Lower lobe of right lung (tissue), 2 donors: ENCODE data around the gene ZNF132. TPM values are rescaled to one million over a fixed set of nuclear protein-coding genes. Genes with fewer than 3 reads are reported as not detected.
"Not testable (repeated sequence)": the region's sequence is repeated elsewhere in the genome, so short reads cannot be mapped to it uniquely, and the experiment has no call there.

Experiments
- ATAC-seq, 2 donors: fragments of 200-7000 bp; cut with Tn5 transposase; one replicate each; pipeline ENCODE4 v1.9.1; 2020 to 2022; ENCODE audit warnings: mild to moderate bottlenecking in 2 of 2, moderate library complexity in 2 of 2
- DNase-seq: peaks from one replicate; pipeline ENCODE4 v3.0.0-alpha.2; 2020
- H3K27ac ChIP-seq: fragments of 200-600 bp; one replicate; pipeline ENCODE4 v1.8.0; 2022
- H3K27me3 ChIP-seq: fragments of 200-600 bp; one replicate; pipeline ENCODE4 v1.8.0; 2022; ENCODE audit warnings: low read depth
- H3K36me3 ChIP-seq: fragments of 200-600 bp; one replicate; pipeline ENCODE4 v1.8.0; 2022; ENCODE audit warnings: mild to moderate bottlenecking
- H3K4me1 ChIP-seq: fragments of 200-600 bp; one replicate; pipeline ENCODE4 v1.8.0; 2022
- H3K4me3 ChIP-seq: fragments of 200-600 bp; one replicate; pipeline ENCODE4 v1.8.0; 2022; ENCODE audit warnings: mild to moderate bottlenecking
- H3K9me3 ChIP-seq: fragments of 200-600 bp; one replicate; pipeline ENCODE4 v1.8.0; 2022
- CTCF ChIP-seq: fragments of 200-600 bp; IDR thresholded peaks from one replicate; pipeline ENCODE4 v1.8.0; 2022; ENCODE audit warnings: antibody characterized with exemption, mild to moderate bottlenecking
- intact Hi-C: fragments of 100-400 bp; cut with DNase I; formaldehyde crosslinking; loops from one replicate; pipeline ENCODE4 v1.11.0; 2022
- total RNA-seq: library from RNA; stranded (reverse); fragmentation: NEBNext Ultra II Directional; extraction: Animal tissue kit (Norgen Biotek cat#: 25700); gene quantifications from one replicate; pipeline ENCODE4 v1.2.1, GENCODE V29; 2021
- donor health status: DM: no; HTN: yes; CAD: no; lungs with severe emphysema.

Gene ZNF132
- total RNA-seq, 1 donor from 2014 or later = 7.4 TPM

- Histone ChIP-seq H3K36me3 (peaks cover 43% of the 10 kb centered on the region), H3K27me3 (no peaks in the 10 kb centered on the region), H3K4me1 (peaks cover 19% of the 10 kb centered on the region), H3K9me3 (no peaks in the 10 kb centered on the region), H3K4me3 (peak within 1 kb of the TSS; percentile 86), H3K27ac (peak within 1 kb of the TSS; percentile 86)
- peak; percentile 98 for DNase-seq
- ATAC-seq = peak; percentile 95 to 96
- TF ChIP-seq CTCF = no peak
- intact Hi-C loops = no loop called here
These were observed 36.0 kb upstream of the ZNF132 start, which contains the start of gene ZNF446 for GRCh38 chr19:58475714-58476497. ZNF446 (plus strand) TSS chr19:58476352; CDS start chr19:58477219, 867 bp downstream.

- Histone ChIP-seq H3K27me3 (no peaks in the 10 kb centered on the region), H3K36me3 (peaks cover 43% of the 10 kb centered on the region), H3K4me3 (peak overlapping the region; percentile 86), H3K27ac (peak overlapping the region; percentile 86), H3K9me3 (no peaks in the 10 kb centered on the region), H3K4me1 (peaks cover 19% of the 10 kb centered on the region)
- peak in 1 of 2 donors; percentile 0 for ATAC-seq
- TF ChIP-seq CTCF = no peak
- no peak for DNase-seq
- intact Hi-C loops = no loop called here
These were observed 35.2 kb upstream of the ZNF132 start for GRCh38 chr19:58474997-58475713.

- no peaks in the 10 kb centered on the region for H3K27me3 ChIP-seq
- no peak for DNase-seq
- H3K4me1 ChIP-seq = peaks cover 19% of the 10 kb centered on the region
- peaks cover 43% of the 10 kb centered on the region for H3K36me3 ChIP-seq
- ATAC-seq = no peak
- H3K4me3 ChIP-seq = peak overlapping the region; percentile 86
- no peaks in the 10 kb centered on the region for H3K9me3 ChIP-seq
- no peak overlapping the region for H3K27ac ChIP-seq
- TF ChIP-seq CTCF = no peak
- intact Hi-C loops = no loop called here
These were observed 34.5 kb upstream of the ZNF132 start for GRCh38 chr19:58474291-58474996.

- ATAC-seq (no peak), DNase-seq (no peak)
- H3K27me3 ChIP-seq = no peaks in the 10 kb centered on the region
- peaks cover 19% of the 10 kb centered on the region for H3K4me1 ChIP-seq
- H3K27ac ChIP-seq = no peak overlapping the region
- H3K9me3 ChIP-seq = no peaks in the 10 kb centered on the region
- intact Hi-C loops = no loop called here
- no peak for TF ChIP-seq CTCF
- H3K36me3 ChIP-seq = peaks cover 41% of the 10 kb centered on the region
- no peak overlapping the region for H3K4me3 ChIP-seq
These were observed 33.8 kb upstream of the ZNF132 start for GRCh38 chr19:58473775-58474174.

GRCh38 chr19:58471736-58472135 is 31.8 kb upstream of the ZNF132 start:
- intact Hi-C loops = no loop called here
- Histone ChIP-seq H3K4me1 (peaks cover 21% of the 10 kb centered on the region), H3K36me3 (peaks cover 40% of the 10 kb centered on the region), H3K9me3 (no peaks in the 10 kb centered on the region), H3K4me3 (no peak overlapping the region), H3K27ac (no peak overlapping the region), H3K27me3 (no peaks in the 10 kb centered on the region)
- no peak for DNase-seq
- no peak for ATAC-seq
- TF ChIP-seq CTCF = no peak

GRCh38 chr19:58470837-58471543 is 31.0 kb upstream of the ZNF132 start:
- peaks cover 24% of the 10 kb centered on the region for H3K4me1 ChIP-seq
- H3K36me3 ChIP-seq = peaks cover 40% of the 10 kb centered on the region
- H3K9me3 ChIP-seq, H3K4me3 ChIP-seq, H3K27ac ChIP-seq, intact Hi-C loops, ATAC-seq, DNase-seq, H3K27me3 ChIP-seq: not testable (repeated sequence)
